ENCODE results near the gene MEX3A.

MEX3A gene

GRCh38 chr1:156082309-156083091, at the start of gene MEX3A:
Gene MEX3A (minus strand): TSS chr1:156082465. CDS start chr1:156081998, 467 bp downstream.
- DNase-seq (ENCODE audit: low spot score): peak; percentile 92

DNA sequence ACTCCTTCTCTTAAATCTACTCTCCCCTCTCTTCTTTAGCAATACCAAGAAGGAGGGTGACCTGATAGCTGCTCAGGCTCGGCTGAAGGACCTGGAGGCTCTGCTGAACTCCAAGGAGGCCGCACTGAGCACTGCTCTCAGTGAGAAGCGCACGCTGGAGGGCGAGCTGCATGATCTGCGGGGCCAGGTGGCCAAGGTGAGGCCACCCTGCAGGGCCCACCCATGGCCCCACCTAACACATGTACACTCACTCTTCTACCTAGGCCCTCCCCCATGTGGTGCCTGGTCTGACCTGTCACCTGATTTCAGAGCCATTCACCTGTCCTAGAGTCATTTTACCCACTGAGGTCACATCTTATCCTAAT, 48.3 kb upstream of the MEX3A start:
- DNase-seq (ENCODE audit: low spot score): no peak
- TF ChIP-seq, protein P1, sequence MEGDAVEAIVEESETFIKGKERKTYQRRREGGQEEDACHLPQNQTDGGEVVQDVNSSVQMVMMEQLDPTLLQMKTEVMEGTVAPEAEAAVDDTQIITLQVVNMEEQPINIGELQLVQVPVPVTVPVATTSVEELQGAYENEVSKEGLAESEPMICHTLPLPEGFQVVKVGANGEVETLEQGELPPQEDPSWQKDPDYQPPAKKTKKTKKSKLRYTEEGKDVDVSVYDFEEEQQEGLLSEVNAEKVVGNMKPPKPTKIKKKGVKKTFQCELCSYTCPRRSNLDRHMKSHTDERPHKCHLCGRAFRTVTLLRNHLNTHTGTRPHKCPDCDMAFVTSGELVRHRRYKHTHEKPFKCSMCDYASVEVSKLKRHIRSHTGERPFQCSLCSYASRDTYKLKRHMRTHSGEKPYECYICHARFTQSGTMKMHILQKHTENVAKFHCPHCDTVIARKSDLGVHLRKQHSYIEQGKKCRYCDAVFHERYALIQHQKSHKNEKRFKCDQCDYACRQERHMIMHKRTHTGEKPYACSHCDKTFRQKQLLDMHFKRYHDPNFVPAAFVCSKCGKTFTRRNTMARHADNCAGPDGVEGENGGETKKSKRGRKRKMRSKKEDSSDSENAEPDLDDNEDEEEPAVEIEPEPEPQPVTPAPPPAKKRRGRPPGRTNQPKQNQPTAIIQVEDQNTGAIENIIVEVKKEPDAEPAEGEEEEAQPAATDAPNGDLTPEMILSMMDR (IDR thresholded peaks at IDR 0.05; ENCODE audit: extremely low read depth, missing control alignments): no peak

More at GRCh38 chr1:156082309-156083091, at the start of gene MEX3A:
- TF ChIP-seq, protein P1 (IDR thresholded peaks at IDR 0.05; ENCODE audit: extremely low read depth, missing control alignments): no peak

DNA sequence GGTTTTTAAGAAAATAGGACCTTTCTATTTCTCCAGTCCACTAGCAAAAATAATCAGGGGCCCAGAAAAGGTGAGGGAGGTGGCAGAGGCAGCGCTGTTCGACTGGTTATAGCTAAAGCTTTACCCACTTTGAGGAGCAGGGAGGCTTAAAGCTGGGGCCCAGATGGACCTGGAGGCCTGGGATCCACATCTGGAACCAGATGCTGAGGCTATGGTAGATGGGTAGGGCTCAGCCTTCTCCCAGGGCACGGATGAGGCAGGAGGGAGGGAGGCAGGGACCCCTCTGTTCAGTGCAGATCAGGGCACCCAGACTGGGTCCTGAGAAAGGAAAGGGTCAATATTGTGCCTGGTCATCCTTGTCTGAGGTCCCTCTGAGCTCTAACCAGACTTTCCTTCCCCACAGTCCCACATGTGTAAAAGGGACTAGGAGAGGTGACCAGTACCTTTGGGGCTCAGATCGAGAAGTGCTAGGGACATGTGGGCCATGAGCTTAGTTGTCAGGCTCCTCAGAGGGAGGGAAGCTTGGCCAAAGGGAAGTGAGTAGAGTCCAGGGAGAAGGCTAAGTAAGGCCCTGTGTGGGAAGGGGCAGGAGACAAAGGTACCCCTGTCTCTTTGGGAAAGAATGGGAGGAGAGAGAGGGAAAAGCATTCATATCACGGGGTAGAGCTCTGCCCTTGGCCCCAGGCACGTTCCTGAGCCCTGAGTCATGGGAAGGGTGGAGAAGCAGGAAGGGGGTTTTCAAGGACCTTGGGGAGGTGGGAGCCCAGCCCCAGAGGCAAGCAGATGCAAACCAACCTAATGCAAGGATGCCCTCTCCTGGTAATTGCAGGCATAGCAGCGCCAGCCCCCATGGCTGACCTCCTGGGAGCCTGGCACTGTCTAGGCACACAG, 47.7 kb upstream of the MEX3A start:
- DNase-seq (ENCODE audit: low spot score): peak; percentile 74
- TF ChIP-seq, protein P1 (IDR thresholded peaks at IDR 0.05; ENCODE audit: extremely low read depth, missing control alignments): peak; percentile 96

GRCh38 chr1:156128654-156129597, 46.7 kb upstream of the MEX3A start:
- TF ChIP-seq, protein P1 (IDR thresholded peaks at IDR 0.05; ENCODE audit: extremely low read depth, missing control alignments): no peak
- DNase-seq (ENCODE audit: low spot score): no peak

DNA sequence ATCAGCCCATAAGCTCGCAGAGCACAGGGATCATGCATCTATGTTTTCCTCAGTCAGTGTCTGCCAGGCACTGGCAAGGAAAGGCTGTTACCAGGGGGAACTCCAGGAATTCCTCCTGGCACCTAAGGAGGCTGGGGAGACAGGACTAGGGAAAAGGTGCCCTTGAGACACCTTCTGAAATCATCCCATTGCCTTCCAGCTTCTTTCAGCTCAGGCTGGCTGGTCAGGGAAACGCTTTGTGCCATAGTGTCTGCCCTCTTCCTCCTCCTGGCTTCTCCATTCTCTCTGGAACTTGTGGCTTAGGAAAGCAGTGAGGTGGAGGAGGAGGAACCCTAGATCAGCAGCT, 46.0 kb upstream of the MEX3A start:
- TF ChIP-seq, protein P1 (IDR thresholded peaks at IDR 0.05; ENCODE audit: extremely low read depth, missing control alignments): no peak
- no peak for DNase-seq (ENCODE audit: low spot score)

- TF ChIP-seq, protein P1 (IDR thresholded peaks at IDR 0.05; ENCODE audit: extremely low read depth, missing control alignments): no peak
- peak; percentile 66 for DNase-seq (ENCODE audit: low spot score)
Observed at GRCh38 chr1:156126630-156127534, 44.6 kb upstream of the MEX3A start.

All from GM20000 (cell line).